HepG2 (cell line): ENCODE results near the gene PLOD3. TPM values are rescaled to one million over a fixed set of nuclear protein-coding genes. Genes with fewer than 3 reads are reported as not detected.

ENCODE experiments used
- CHD4 ChIP-seq: fragments of 200-600 bp; sonication (generic); IDR thresholded peaks from 2 replicates; pipeline ENCODE4 v1.7.0; 2017; ENCODE audit warnings: mild to moderate bottlenecking, low read length, borderline replicate concordance
- RBFOX2 ChIP-seq: fragments of 200-400 bp; formaldehyde crosslinking; IDR thresholded peaks from 2 replicates; pipeline ENCODE4 v1.6.1; 2017; ENCODE audit warnings: low read depth, mild to moderate bottlenecking, low read length
- RORA ChIP-seq: sonication (generic); formaldehyde crosslinking; IDR thresholded peaks from 2 replicates; pipeline ENCODE4 v1.5.0; 2020; ENCODE audit warnings: mild to moderate bottlenecking, missing genetic modification reagents, moderate library complexity
- TAF1 ChIP-seq: sonication (generic); formaldehyde crosslinking; IDR thresholded peaks from 2 replicates; pipeline ENCODE4 v1.4.0; 2020; ENCODE audit warnings: missing genetic modification reagents
- ZFX ChIP-seq: sonication (generic); formaldehyde crosslinking; IDR thresholded peaks from 2 replicates; pipeline ENCODE4 v1.4.0; 2020; ENCODE audit warnings: mild to moderate bottlenecking, low read depth, missing genetic modification reagents, moderate library complexity
- ZNF343 ChIP-seq: sonication (generic); formaldehyde crosslinking; IDR thresholded peaks from 2 replicates; pipeline ENCODE4 v1.4.0; 2020; ENCODE audit warnings: mild to moderate bottlenecking, missing genetic modification reagents
- polyA plus RNA-seq, 8 experiments: library from polyadenylated mRNA; depleted of rRNA in 3 of 8; stranded (reverse) in 7 of 8; unstranded in 1 of 8; fragments of >200 nt; fragmentation: Illumina TruSeq in 4 of 8; extraction: Trizol in 4 of 8; gene quantifications; 2 replicates each; pipeline versions ENCODE4 v1.2.1 to v1.2.3, GENCODE V29; 2011 to 2016; ENCODE audit warnings: low read depth in 4 of 8, missing spikeins in 1 of 8, mixed read lengths in 1 of 8; ENCODE audit not compliant: insufficient read depth in 1 of 8
- total RNA-seq, 5 experiments: library from RNA; depleted of rRNA; stranded (reverse); fragments of >200 nt; fragmentation: Illumina TruSeq; extraction: Trizol; gene quantifications; 2 replicates each; pipeline ENCODE4 v1.2.3, GENCODE V29; 2016; ENCODE audit warnings: low read depth in 1 of 5
- TF ChIP-seq, protein P1 (sequence below): sonication (generic); formaldehyde crosslinking; IDR thresholded peaks from 2 replicates; pipeline ENCODE4 v1.4.0; 2020; ENCODE audit warnings: missing genetic modification reagents, borderline replicate concordance
- TF ChIP-seq, protein P2 (sequence below): fragments of 450-650 bp; IDR thresholded peaks from 2 replicates; pipeline ENCODE4 v1.6.1; 2017; ENCODE audit warnings: mild to moderate bottlenecking
- TF ChIP-seq, protein P3 (sequence below): sonication (generic); formaldehyde crosslinking; IDR thresholded peaks from 2 replicates; pipeline ENCODE4 v1.5.0; 2020; ENCODE audit warnings: mild to moderate bottlenecking, missing genetic modification reagents
- TF ChIP-seq, protein P4 (sequence below): sonication (generic); formaldehyde crosslinking; IDR thresholded peaks from 2 replicates; pipeline ENCODE4 v1.5.0; 2020; ENCODE audit warnings: mild to moderate bottlenecking, missing genetic modification reagents, borderline replicate concordance
- TF ChIP-seq, protein P5 (sequence below): sonication (generic); formaldehyde crosslinking; IDR thresholded peaks from 2 replicates; pipeline ENCODE4 v1.5.1; 2020; ENCODE audit warnings: missing genetic modification reagents, mild to moderate bottlenecking, borderline replicate concordance

The PLOD3 gene
- total and polyA plus RNA-seq, 2 of the 13 experiments (the other 11 are each of a cell fraction or from before 2014, with no cell fraction given) = 65.8 to 67.4 TPM

DNA sequence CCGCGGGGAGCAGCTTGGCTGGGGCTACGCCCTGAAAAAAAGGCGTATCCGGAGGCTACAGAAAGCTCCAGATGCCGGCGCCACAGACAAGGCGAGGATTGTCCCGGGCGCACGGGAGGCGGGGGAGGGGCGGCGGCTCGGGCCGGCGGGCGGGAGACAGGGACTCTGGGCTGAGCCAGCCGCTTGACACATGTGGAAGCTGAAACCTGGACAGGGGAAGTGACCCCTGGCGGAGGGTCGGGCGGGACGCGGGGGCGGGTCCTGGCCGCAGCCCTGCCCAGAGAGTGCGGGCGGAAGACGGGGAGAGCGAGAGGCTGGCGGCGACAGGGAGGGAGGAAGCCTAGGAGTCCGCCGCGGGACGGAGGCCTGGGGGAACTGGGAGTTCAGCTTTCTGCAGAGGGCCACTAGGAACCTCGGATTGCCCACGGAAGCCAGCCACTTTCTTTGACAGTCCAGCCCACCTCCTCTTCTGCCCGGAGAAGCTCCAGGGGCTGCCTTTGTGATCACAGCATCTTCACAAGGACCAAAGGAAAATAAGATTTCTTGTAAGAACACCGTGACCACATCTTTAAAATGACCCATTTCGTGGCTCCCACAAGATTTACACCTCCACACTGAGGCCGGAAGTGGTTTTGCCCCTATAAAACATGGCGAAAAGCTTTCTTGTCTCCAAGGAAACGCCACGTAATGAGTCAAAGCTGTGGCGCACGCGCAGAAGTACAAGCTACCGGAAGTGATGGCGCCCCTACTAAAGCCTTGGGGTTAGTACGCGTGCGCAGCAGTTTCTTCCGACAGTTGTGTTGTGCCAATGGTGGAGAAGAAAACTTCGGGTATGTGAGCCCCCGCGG is at the start of gene PLOD3, which contains the start of gene ZNHIT1 (continued):
- TF ChIP-seq, protein P1, sequence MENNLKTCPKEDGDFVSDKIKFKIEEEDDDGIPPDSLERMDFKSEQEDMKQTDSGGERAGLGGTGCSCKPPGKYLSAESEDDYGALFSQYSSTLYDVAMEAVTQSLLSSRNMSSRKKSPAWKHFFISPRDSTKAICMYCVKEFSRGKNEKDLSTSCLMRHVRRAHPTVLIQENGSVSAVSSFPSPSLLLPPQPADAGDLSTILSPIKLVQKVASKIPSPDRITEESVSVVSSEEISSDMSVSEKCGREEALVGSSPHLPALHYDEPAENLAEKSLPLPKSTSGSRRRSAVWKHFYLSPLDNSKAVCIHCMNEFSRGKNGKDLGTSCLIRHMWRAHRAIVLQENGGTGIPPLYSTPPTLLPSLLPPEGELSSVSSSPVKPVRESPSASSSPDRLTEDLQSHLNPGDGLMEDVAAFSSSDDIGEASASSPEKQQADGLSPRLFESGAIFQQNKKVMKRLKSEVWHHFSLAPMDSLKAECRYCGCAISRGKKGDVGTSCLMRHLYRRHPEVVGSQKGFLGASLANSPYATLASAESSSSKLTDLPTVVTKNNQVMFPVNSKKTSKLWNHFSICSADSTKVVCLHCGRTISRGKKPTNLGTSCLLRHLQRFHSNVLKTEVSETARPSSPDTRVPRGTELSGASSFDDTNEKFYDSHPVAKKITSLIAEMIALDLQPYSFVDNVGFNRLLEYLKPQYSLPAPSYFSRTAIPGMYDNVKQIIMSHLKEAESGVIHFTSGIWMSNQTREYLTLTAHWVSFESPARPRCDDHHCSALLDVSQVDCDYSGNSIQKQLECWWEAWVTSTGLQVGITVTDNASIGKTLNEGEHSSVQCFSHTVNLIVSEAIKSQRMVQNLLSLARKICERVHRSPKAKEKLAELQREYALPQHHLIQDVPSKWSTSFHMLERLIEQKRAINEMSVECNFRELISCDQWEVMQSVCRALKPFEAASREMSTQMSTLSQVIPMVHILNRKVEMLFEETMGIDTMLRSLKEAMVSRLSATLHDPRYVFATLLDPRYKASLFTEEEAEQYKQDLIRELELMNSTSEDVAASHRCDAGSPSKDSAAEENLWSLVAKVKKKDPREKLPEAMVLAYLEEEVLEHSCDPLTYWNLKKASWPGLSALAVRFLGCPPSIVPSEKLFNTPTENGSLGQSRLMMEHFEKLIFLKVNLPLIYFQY (CRISPR knock-in tag) = peak; percentile 39; the same call in 1 of the 2 replicates
- TF ChIP-seq, protein P2, sequence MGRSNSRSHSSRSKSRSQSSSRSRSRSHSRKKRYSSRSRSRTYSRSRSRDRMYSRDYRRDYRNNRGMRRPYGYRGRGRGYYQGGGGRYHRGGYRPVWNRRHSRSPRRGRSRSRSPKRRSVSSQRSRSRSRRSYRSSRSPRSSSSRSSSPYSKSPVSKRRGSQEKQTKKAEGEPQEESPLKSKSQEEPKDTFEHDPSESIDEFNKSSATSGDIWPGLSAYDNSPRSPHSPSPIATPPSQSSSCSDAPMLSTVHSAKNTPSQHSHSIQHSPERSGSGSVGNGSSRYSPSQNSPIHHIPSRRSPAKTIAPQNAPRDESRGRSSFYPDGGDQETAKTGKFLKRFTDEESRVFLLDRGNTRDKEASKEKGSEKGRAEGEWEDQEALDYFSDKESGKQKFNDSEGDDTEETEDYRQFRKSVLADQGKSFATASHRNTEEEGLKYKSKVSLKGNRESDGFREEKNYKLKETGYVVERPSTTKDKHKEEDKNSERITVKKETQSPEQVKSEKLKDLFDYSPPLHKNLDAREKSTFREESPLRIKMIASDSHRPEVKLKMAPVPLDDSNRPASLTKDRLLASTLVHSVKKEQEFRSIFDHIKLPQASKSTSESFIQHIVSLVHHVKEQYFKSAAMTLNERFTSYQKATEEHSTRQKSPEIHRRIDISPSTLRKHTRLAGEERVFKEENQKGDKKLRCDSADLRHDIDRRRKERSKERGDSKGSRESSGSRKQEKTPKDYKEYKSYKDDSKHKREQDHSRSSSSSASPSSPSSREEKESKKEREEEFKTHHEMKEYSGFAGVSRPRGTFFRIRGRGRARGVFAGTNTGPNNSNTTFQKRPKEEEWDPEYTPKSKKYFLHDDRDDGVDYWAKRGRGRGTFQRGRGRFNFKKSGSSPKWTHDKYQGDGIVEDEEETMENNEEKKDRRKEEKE = no peak
- TF ChIP-seq RBFOX2 (peak; percentile 85), RORA (CRISPR knock-in tag) (no peak), CHD4 (peak; percentile 46; the same call in 1 of the 2 replicates), ZFX (peak; percentile 53), ZNF343 (CRISPR knock-in tag) (0 out of 2 replicates have a peak, but pooled peaks have one; percentile 22), TAF1 (CRISPR knock-in tag) (peak; percentile 35; the same call in 1 of the 2 replicates)
- TF ChIP-seq, protein P3, sequence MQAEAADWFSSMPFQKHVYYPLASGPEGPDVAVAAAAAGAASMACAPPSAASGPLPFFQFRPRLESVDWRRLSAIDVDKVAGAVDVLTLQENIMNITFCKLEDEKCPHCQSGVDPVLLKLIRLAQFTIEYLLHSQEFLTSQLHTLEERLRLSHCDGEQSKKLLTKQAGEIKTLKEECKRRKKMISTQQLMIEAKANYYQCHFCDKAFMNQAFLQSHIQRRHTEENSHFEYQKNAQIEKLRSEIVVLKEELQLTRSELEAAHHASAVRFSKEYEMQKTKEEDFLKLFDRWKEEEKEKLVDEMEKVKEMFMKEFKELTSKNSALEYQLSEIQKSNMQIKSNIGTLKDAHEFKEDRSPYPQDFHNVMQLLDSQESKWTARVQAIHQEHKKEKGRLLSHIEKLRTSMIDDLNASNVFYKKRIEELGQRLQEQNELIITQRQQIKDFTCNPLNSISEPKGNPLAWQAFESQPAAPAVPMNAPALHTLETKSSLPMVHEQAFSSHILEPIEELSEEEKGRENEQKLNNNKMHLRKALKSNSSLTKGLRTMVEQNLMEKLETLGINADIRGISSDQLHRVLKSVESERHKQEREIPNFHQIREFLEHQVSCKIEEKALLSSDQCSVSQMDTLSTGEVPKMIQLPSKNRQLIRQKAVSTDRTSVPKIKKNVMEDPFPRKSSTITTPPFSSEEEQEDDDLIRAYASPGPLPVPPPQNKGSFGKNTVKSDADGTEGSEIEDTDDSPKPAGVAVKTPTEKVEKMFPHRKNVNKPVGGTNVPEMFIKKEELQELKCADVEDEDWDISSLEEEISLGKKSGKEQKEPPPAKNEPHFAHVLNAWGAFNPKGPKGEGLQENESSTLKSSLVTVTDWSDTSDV = no peak
- TF ChIP-seq, protein P4, sequence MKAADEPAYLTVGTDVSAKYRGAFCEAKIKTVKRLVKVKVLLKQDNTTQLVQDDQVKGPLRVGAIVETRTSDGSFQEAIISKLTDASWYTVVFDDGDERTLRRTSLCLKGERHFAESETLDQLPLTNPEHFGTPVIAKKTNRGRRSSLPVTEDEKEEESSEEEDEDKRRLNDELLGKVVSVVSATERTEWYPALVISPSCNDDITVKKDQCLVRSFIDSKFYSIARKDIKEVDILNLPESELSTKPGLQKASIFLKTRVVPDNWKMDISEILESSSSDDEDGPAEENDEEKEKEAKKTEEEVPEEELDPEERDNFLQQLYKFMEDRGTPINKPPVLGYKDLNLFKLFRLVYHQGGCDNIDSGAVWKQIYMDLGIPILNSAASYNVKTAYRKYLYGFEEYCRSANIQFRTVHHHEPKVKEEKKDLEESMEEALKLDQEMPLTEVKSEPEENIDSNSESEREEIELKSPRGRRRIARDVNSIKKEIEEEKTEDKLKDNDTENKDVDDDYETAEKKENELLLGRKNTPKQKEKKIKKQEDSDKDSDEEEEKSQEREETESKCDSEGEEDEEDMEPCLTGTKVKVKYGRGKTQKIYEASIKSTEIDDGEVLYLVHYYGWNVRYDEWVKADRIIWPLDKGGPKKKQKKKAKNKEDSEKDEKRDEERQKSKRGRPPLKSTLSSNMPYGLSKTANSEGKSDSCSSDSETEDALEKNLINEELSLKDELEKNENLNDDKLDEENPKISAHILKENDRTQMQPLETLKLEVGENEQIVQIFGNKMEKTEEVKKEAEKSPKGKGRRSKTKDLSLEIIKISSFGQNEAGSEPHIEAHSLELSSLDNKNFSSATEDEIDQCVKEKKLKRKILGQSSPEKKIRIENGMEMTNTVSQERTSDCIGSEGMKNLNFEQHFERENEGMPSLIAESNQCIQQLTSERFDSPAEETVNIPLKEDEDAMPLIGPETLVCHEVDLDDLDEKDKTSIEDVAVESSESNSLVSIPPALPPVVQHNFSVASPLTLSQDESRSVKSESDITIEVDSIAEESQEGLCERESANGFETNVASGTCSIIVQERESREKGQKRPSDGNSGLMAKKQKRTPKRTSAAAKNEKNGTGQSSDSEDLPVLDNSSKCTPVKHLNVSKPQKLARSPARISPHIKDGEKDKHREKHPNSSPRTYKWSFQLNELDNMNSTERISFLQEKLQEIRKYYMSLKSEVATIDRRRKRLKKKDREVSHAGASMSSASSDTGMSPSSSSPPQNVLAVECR = peak; percentile 83; the same call in 1 of the 2 replicates
- TF ChIP-seq, protein P5, sequence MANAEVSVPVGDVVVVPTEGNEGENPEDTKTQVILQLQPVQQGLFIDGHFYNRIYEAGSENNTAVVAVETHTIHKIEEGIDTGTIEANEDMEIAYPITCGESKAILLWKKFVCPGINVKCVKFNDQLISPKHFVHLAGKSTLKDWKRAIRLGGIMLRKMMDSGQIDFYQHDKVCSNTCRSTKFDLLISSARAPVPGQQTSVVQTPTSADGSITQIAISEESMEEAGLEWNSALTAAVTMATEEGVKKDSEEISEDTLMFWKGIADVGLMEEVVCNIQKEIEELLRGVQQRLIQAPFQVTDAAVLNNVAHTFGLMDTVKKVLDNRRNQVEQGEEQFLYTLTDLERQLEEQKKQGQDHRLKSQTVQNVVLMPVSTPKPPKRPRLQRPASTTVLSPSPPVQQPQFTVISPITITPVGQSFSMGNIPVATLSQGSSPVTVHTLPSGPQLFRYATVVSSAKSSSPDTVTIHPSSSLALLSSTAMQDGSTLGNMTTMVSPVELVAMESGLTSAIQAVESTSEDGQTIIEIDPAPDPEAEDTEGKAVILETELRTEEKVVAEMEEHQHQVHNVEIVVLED = peak; percentile 55; the same call in 1 of the 2 replicates
